GM15510 (cell line): ENCODE results near the gene SHF.

Source experiments
- POLR2A ChIP-seq: IDR thresholded peaks from 3 replicates; pipeline ENCODE4 v1.6.1; 2011; ENCODE audit warnings: borderline replicate concordance; ENCODE audit not compliant: insufficient read length; ENCODE audit errors: extremely low read depth

SHF gene

GRCh38 chr15:45133561-45133920 lies 54.2 kb downstream of the SHF start:
- no peak for TF ChIP-seq POLR2A

DNA sequence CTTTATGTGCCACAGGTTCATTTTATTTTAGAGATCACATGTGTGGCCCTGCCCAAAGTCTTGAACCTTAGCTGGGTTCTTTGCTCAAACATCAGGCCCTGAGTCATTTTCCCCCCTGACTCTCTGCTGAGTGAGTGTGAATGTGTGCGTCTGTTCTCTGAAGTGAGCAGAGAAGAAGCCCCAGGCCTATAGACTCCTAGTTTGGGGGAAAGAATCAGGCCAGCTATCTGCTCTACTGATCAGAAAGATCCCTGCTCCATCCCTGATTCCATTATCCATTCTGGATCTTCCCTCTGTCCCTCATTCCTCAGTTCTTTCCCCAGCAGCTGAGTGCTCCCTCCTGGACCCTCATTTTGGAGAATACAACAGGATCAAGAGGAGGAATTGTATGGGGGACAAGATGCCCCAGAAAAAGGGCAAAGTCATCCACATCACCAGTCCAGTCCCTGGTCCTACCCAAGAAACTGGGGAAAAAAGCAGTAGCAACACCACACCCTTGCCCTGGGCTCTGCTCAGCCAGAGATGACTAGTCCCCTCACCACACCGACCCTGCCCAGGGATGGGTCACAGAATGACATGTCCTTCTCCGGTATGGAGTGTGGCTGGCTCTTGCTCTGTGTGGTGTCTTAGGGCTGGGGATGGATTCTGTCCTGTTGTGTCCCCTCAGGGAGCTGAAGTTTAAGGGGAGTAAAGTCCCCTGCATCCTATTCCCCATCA lies 54.8 kb downstream of the SHF start:
- no peak for TF ChIP-seq POLR2A

DNA sequence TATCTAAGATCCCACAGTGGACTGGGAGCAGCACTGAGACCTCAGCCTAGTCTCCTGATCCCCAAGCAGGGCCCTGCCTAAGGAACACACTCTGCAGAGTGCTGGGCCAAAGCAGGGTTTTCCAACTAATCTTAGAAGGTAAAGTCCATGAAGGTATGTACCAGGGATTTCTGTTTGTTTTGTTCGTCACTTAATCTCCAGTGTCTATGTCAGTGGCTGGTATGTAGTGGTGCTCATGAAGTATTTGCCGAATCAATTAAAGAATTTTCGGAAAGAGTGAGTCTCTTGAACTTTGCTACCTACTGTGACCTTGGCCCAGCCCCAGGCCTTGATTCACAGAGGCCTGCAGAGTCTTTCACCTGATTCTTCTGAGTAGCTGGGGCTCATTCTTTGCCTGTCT lies 56.3 kb downstream of the SHF start:
- TF ChIP-seq POLR2A, result no peak

DNA sequence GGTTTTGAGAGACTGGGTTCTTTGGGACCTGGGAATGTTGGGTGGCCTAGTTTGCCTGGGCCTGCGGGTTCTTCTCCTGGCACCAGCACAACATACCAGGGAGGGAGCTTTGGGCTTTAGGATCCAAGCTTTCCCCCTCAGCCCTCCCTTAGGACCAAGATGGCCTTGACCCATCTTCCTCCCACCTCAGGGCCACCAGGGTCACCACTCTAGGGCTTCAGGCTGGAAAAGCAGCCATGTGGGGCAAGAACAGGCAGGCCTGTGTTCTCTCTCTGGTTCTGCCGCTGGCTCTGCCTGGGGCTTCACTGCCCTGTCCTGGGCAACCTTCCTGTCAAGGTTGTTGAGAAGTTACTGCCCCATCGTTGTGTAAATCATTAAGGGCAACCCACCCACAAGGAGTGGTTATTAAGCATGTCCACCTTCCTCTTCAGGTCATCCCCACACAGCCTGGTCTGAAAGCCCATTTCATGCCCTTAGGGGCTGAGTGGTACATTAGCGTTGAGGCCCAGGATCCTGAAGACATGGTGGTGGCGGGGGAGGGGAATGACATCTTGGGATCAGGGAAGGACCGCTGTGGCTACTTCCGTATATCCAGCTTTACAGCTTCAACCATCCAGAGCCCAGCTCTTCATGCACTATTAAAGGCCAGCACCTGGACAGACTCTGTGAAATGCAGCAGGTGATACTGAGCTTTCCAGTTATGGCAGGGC lies 57.3 kb downstream of the SHF start:
- no peak for TF ChIP-seq POLR2A

GRCh38 chr15:45129651-45130129 lies 58.1 kb downstream of the SHF start, which contains the start of the genes DUOX1 and DUOXA1:
TSS of gene DUOX1 (plus strand) at chr15:45129994. CDS start at chr15:45131967, 1,973 bp downstream.
TSS of gene DUOXA1 (minus strand) at chr15:45129879. CDS start at chr15:45123014, 6,865 bp downstream.
- TF ChIP-seq POLR2A, result no peak

GRCh38 chr15:45128971-45129639 lies 58.7 kb downstream of the SHF start:
- no peak for TF ChIP-seq POLR2A

GRCh38 chr15:45126535-45127158 lies 61.1 kb downstream of the SHF start:
- TF ChIP-seq POLR2A, result no peak

DNA sequence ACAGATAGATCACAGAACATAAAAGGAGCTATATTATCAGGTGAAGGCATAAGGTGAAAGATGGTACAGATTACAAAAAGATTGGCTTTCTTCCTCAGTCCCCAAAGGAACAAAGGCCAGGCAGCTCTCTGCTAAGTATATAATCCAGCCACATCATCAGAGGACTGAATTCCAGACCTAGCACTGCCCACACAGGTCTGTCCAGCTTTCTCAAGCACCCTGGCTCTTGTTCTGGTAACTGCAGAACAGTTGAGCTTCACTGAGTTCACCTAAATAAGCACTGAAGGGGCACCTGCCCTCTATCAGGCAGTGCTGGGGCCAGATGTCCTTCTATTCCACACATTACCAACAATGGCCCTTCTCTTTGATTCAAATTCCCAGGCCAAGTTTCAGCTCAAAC lies 64.4 kb downstream of the SHF start:
- no peak for TF ChIP-seq POLR2A

- no peak for TF ChIP-seq POLR2A
Measured at GRCh38 chr15:45122719-45123118, 65.0 kb downstream of the SHF start.

DNA sequence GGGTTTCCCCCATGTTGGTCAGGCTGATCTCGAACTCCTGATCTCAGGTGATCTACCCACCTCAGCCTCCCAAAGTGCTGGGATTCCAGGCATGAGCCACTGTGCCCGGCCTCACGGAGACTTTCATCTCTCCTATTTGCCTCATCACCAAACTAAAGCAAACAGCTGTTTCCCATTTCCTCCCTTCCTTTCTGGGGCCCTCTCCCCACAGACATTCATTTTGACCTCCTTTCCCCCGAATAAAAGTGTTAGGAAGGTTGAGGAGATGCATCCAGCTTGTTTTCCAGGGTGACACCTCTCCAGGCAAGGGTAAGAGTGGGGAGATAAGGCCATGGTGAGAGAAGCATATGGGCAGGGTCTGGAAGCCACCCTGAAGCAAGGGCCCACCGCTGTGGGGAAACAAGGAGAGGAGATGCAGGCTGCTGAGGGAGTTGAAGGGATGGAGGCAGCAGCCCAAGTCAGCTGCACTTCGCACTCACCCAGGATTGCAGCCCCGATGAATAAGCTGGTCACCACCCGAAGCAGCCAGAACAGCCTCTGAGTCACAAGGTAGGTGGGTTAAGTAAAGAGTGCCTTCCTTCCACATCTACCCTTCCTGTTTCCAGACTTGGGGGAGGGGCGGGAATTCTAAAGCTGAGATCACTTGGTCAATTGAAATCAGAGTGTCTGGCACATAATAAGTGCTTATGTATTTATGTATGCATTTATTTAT lies 65.9 kb downstream of the SHF start:
- TF ChIP-seq POLR2A, result no peak

DNA sequence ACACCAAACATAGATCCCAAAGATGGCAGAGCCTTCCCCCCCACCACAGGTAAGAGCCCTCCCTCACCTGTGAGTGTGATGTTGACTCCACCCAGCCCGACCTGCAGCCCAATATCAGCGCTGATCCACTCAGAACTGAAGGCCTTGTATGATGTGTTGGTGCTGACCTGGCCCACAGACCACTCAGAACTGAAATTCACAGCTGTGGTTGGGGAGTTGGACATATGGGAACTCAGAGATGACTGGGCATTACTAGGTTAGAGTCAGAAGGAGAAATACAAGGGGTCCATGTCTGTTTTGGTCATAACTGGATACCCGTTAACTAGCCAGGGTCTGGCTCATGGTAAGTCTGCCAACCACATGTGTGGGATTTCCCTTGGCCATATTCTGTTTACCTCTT lies 66.7 kb downstream of the SHF start:
- TF ChIP-seq POLR2A, result no peak

- TF ChIP-seq POLR2A, result no peak
Measured at GRCh38 chr15:45120081-45120972, 67.4 kb downstream of the SHF start.

DNA sequence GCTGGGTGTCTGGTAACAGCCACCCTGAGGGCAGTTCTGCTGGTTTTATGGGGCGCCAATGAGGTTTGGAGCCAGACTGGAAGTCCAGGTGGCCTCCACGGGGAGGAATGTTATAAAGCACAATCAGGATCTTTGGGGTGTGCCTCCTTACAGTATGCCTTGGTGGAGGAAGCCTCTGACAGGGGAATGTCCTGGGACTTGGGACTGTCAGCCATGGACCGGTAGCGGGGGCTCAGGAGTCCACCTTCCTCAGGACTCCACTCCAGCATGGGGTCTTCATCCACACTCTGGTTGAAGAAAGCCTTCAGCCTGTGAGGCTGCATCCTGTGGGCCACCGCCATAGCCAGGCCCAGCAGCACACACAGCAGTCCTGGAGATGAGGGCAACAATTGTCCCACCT lies 68.8 kb downstream of the SHF start:
- no peak for TF ChIP-seq POLR2A

DNA sequence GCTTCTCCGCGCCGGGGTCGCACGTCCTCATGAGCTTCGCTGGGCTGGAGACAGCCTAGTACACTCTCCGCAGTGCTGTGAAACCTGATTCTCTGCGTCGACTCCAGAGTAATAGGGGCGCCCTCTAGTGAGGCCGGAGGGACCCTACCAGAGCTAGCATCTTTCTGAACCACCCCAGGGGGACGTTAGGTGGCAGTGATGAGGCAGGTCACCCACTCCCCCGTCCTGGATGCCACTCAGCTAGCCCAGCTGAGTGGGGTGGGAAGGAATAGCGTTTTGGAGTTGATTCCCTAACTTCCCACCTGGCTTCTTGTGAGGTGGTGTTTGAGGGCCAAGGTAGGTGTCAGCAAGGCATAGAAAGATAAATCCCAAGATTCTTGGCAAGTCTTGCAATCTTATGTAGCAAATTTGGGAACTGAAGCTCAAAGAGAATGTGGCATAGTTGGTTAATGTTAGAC lies 69.6 kb downstream of the SHF start:
- no peak for TF ChIP-seq POLR2A
